Thyroid gland (tissue), 4 donors: ENCODE data around the gene SPACA6. TPM values are rescaled to one million over a fixed set of nuclear protein-coding genes. Genes with fewer than 3 reads are reported as not detected.
"Not testable (repeated sequence)": the region's sequence is repeated elsewhere in the genome, so short reads cannot be mapped to it uniquely, and the experiment has no call there.

ENCODE experiments used
- DNase-seq, 2 donors: peaks; one replicate each; pipeline ENCODE4 v3.0.0-alpha.2; 2019
- H3K27ac ChIP-seq, 3 donors: fragments of 200-600 bp; sonication (generic); 1 replicate in 2 of 3; 2 replicates in 1 of 3; pipeline ENCODE4 v1.5.1; 2016 to 2019; ENCODE audit warnings: mild to moderate bottlenecking in 1 of 3, moderate library complexity in 1 of 3
- H3K27me3 ChIP-seq: fragments of 200-600 bp; sonication (generic); one replicate; pipeline ENCODE4 v1.5.1; 2019
- H3K36me3 ChIP-seq, 2 donors: fragments of 200-600 bp; sonication (generic); one replicate each; pipeline ENCODE4 v1.5.1; 2016 to 2019
- H3K4me1 ChIP-seq, 2 donors: fragments of 200-600 bp; sonication (generic); one replicate each; pipeline ENCODE4 v1.5.1; 2017 to 2019
- H3K4me3 ChIP-seq, 3 donors: fragments of 200-600 bp; sonication (generic); replicated peaks in 1 of 3; 1 replicate in 2 of 3; 2 replicates in 1 of 3; pipeline ENCODE4 v1.5.1; 2016; ENCODE audit warnings: mild to moderate bottlenecking in 1 of 3
- H3K9me3 ChIP-seq: fragments of 200-600 bp; sonication (generic); one replicate; pipeline ENCODE4 v1.5.1; 2017
- POLR2A ChIP-seq, 2 donors: fragments of 450-650 bp; IDR thresholded peaks; one replicate each; pipeline ENCODE4 v1.6.1; 2017; ENCODE audit warnings: antibody characterized with exemption in 2 of 2, mild to moderate bottlenecking in 2 of 2, moderate library complexity in 1 of 2
- WGBS, 2 donors: methylation state at CpG; one replicate each; pipeline ENCODE4 v1.1.5; 2017; 5-methylcytosine and 5-hydroxymethylcytosine counted together
- intact Hi-C: fragments of 100-400 bp; cut with DNase I; formaldehyde crosslinking; loops from one replicate; pipeline ENCODE4 v1.15.1; 2023
- total RNA-seq, 4 donors: library from RNA; depleted of rRNA; stranded (reverse); fragments of >200 nt; gene quantifications; one replicate each; pipeline ENCODE4 v1.2.3, GENCODE V29; 2016
- TF ChIP-seq, protein P1 (sequence below), 6 experiments: fragments of 200-600 bp in 3 of 6; fragments of 450-650 bp in 3 of 6; sonication (generic) in 3 of 6; IDR thresholded peaks; one replicate each; pipeline ENCODE4 v1.5.1; 2016 to 2019; ENCODE audit warnings: antibody characterized with exemption in 6 of 6, mild to moderate bottlenecking in 2 of 6, inconsistent platforms in 1 of 6, moderate library complexity in 1 of 6

The SPACA6 gene
- total RNA-seq, 4 donors from 2014 or later = 11.9 to 26.2 (median 20.4) TPM

DNA sequence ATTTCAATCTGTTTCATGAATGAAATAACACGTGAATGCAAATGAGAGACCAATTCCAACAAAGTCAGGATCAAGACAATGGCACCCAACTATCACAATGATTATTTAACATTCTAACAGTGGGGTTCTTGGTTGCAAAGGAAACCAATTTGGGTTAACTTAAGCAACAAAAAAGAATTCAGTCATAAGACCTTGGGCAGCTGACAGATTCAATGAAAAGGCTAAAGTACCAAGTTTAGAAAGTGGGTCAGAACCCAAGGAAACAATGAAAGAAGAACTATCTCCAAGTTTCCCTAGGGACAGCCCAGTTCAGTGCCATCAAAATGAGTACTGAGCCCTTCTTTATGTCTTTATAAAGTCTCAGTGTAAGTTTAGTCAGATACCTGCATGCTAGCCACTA is 29.0 kb upstream of the SPACA6 start:
- intact Hi-C loops = no loop called here
- Histone ChIP-seq H3K9me3 (no peaks in the 10 kb centered on the region), H3K4me1 (no peaks in the 10 kb centered on the region), H3K36me3 (no peaks in the 10 kb centered on the region), H3K4me3 (no peak overlapping the region), H3K27ac (no peak overlapping the region), H3K27me3 (no peaks in the 10 kb centered on the region)
- DNase-seq = no peak
- WGBS, 2 donors = 20 to 37% methylated on average over 1 of the region's 1 CpG
- no peak for TF ChIP-seq POLR2A (IDR thresholded peaks at IDR 0.05)
- TF ChIP-seq, protein P1, sequence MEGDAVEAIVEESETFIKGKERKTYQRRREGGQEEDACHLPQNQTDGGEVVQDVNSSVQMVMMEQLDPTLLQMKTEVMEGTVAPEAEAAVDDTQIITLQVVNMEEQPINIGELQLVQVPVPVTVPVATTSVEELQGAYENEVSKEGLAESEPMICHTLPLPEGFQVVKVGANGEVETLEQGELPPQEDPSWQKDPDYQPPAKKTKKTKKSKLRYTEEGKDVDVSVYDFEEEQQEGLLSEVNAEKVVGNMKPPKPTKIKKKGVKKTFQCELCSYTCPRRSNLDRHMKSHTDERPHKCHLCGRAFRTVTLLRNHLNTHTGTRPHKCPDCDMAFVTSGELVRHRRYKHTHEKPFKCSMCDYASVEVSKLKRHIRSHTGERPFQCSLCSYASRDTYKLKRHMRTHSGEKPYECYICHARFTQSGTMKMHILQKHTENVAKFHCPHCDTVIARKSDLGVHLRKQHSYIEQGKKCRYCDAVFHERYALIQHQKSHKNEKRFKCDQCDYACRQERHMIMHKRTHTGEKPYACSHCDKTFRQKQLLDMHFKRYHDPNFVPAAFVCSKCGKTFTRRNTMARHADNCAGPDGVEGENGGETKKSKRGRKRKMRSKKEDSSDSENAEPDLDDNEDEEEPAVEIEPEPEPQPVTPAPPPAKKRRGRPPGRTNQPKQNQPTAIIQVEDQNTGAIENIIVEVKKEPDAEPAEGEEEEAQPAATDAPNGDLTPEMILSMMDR (IDR thresholded peaks at IDR 0.05) = no peak

GRCh38 chr19:51664997-51665396 is 28.1 kb upstream of the SPACA6 start:
- Histone ChIP-seq H3K9me3 (no peaks in the 10 kb centered on the region), H3K36me3 (no peaks in the 10 kb centered on the region), H3K27ac (no peak overlapping the region), H3K4me3 (no peak overlapping the region), H3K27me3 (no peaks in the 10 kb centered on the region), H3K4me1 (no peaks in the 10 kb centered on the region)
- 63 to 68% methylated on average over 3 of the region's 3 CpGs for WGBS, 2 donors
- DNase-seq = no peak
- TF ChIP-seq POLR2A (IDR thresholded peaks at IDR 0.05) = no peak
- TF ChIP-seq, protein P1 (IDR thresholded peaks at IDR 0.05) = no peak
- intact Hi-C loops = no loop called here

GRCh38 chr19:51668216-51668615 is 24.9 kb upstream of the SPACA6 start:
- Histone ChIP-seq H3K36me3 (no peaks in the 10 kb centered on the region), H3K4me3 (no peak overlapping the region), H3K4me1 (no peaks in the 10 kb centered on the region), H3K27me3 (no peaks in the 10 kb centered on the region), H3K27ac (no peak overlapping the region), H3K9me3 (no peaks in the 10 kb centered on the region)
- 61 to 89% methylated on average over 3 of the region's 3 CpGs for WGBS, 2 donors
- intact Hi-C loops = no loop called here
- DNase-seq = no peak
- no peak for TF ChIP-seq POLR2A (IDR thresholded peaks at IDR 0.05)
- TF ChIP-seq, protein P1 (IDR thresholded peaks at IDR 0.05) = no peak

DNA sequence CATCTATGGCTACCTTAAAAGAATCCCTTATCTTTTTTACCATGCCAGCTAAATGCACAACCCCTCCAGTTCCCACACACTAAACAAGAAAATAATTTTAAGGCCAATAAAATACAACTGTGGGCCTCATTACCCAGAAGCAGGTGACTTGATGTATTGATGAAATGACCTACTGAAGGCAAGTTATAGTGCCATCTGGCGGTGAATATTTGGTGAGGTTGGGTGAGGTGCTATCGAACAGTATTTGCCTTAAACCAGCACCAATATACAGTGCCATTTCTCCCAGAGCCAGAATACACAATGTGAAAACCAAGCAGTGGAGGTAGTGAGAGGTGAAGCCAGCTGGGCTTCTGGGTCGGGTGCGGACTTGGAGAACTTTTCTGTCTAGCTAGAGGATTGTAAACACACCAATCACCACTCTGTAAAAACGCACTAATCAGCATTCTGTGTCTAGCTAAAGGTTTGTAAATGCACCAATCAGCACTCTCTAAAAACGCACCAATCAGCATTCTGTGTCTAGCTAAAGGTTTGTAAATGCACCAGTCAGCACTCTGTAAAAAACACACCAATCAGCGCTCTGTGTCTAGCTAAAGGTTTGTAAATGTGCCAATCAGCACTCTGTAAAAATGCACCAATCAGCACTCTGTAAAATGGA is 17.1 kb upstream of the SPACA6 start:
- H3K4me1 ChIP-seq, H3K9me3 ChIP-seq, H3K4me3 ChIP-seq, H3K27ac ChIP-seq, intact Hi-C loops, H3K36me3 ChIP-seq, H3K27me3 ChIP-seq: not testable (repeated sequence)
- TF ChIP-seq, protein P1 (IDR thresholded peaks at IDR 0.05) = peak in 3 of 6 experiments; percentile 29 to 55 (median 33)
- DNase-seq = peak in 1 of 2 donors; percentile 3
- WGBS, 2 donors = 54 to 65% methylated on average over 7 of the region's 7 CpGs

DNA sequence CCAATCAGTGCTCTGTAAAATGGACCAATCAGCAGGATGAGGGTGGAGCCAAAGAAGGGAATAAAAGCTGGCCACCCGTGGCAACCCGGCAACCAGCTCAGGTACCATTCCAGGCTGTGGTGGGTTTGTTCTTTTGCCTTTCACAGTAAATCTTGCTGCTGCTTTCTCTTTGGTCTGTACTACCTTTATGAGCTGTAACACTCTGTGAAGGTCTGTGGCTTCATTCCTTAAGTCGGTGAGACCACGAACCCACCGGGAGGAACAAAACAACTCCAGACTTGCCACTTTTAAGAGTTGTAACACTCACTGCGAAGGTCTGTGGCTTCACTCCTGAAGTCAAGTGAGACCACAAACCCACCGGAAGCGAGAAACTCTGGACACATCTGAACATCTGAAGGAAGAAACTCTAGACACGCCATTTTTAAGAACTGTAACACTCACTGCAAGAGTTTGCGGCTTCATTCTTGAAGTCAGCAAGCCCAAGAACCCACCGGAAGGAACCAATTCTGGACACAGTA is 16.5 kb upstream of the SPACA6 start:
- no peaks in the 10 kb centered on the region for H3K36me3 ChIP-seq
- WGBS, 2 donors = 70 to 87% methylated on average over 11 of the region's 11 CpGs
- no peaks in the 10 kb centered on the region for H3K9me3 ChIP-seq

More for the DNA sequence above, 16.5 kb upstream of the SPACA6 start:
- no peaks in the 10 kb centered on the region for H3K27me3 ChIP-seq
- no peak overlapping the region for H3K4me3 ChIP-seq
- no peaks in the 10 kb centered on the region for H3K4me1 ChIP-seq
- no peak for DNase-seq
- no peak for TF ChIP-seq POLR2A (IDR thresholded peaks at IDR 0.05)
- TF ChIP-seq, protein P1 (IDR thresholded peaks at IDR 0.05) = no peak
- intact Hi-C loops = no loop called here
- no peak overlapping the region for H3K27ac ChIP-seq
